Measurements from ENCODE around the gene MTNR1A.

MTNR1A gene

GRCh38 chr4:186554914-186555827 is at the start of gene MTNR1A:
TSS of gene MTNR1A (minus strand) at chr4:186555567. CDS start at chr4:186555365, 202 bp downstream.
- no peak for DNase-seq (ENCODE audit: low read depth)

GRCh38 chr4:186604124-186604807 is 48.9 kb upstream of the MTNR1A start:
- DNase-seq (ENCODE audit: low read depth) = no peak

GRCh38 chr4:186602978-186603377 is 47.6 kb upstream of the MTNR1A start:
- DNase-seq (ENCODE audit: low read depth) = no peak

- DNase-seq (ENCODE audit: low read depth) = no peak
Measured at GRCh38 chr4:186599483-186599882, 44.1 kb upstream of the MTNR1A start.

- DNase-seq (ENCODE audit: low read depth) = no peak
Measured at GRCh38 chr4:186598686-186599085, 43.3 kb upstream of the MTNR1A start.

GRCh38 chr4:186596850-186597390 is 41.6 kb upstream of the MTNR1A start:
- DNase-seq (ENCODE audit: low read depth) = no peak

- DNase-seq (ENCODE audit: low read depth) = no peak
Measured at GRCh38 chr4:186596346-186596745, 41.0 kb upstream of the MTNR1A start.

- no peak for DNase-seq (ENCODE audit: low read depth)
Measured at GRCh38 chr4:186593587-186593973, 38.2 kb upstream of the MTNR1A start.

GRCh38 chr4:186592966-186593586 is 37.7 kb upstream of the MTNR1A start:
- DNase-seq (ENCODE audit: low read depth) = no peak

GRCh38 chr4:186592445-186592844 is 37.1 kb upstream of the MTNR1A start:
- no peak for DNase-seq (ENCODE audit: low read depth)

- no peak for DNase-seq (ENCODE audit: low read depth)
Measured at GRCh38 chr4:186591651-186592050, 36.3 kb upstream of the MTNR1A start.

- no peak for DNase-seq (ENCODE audit: low read depth)
Measured at GRCh38 chr4:186588503-186588902, 33.1 kb upstream of the MTNR1A start.

GRCh38 chr4:186587416-186588018 is 32.1 kb upstream of the MTNR1A start:
- DNase-seq (ENCODE audit: low read depth) = peak; percentile 32

GRCh38 chr4:186586205-186586604 is 30.8 kb upstream of the MTNR1A start:
- no peak for DNase-seq (ENCODE audit: low read depth)

- no peak for DNase-seq (ENCODE audit: low read depth)
Measured at GRCh38 chr4:186584912-186585311, 29.5 kb upstream of the MTNR1A start.

- DNase-seq (ENCODE audit: low read depth) = no peak
Measured at GRCh38 chr4:186581421-186581820, 26.1 kb upstream of the MTNR1A start.

- no peak for DNase-seq (ENCODE audit: low read depth)
Measured at GRCh38 chr4:186580669-186581068, 25.3 kb upstream of the MTNR1A start.

- no peak for DNase-seq (ENCODE audit: low read depth)
Measured at GRCh38 chr4:186570193-186570996, 15.0 kb upstream of the MTNR1A start.

- no peak for DNase-seq (ENCODE audit: low read depth)
Measured at GRCh38 chr4:186569533-186570192, 14.3 kb upstream of the MTNR1A start.

GRCh38 chr4:186566068-186566467 is 10.7 kb upstream of the MTNR1A start:
- DNase-seq (ENCODE audit: low read depth) = no peak

GRCh38 chr4:186563761-186564160 is 8.4 kb upstream of the MTNR1A start:
- no peak for DNase-seq (ENCODE audit: low read depth)
